HG03095 (cell line): ENCODE data around the gene NOC3L.

Source experiments
- ATAC-seq: cut with Tn5 transposase; IDR thresholded peaks from one replicate; pipeline ENCODE4 v1.9.1; 2021; ENCODE audit warnings: moderate library complexity; ENCODE audit not compliant: unreplicated experiment

Gene NOC3L

GRCh38 chr10:94307046-94307615, 55.6 kb downstream of the NOC3L start:
- no peak for ATAC-seq

- ATAC-seq, result no peak
These were observed 58.8 kb downstream of the NOC3L start for GRCh38 chr10:94303929-94304328.

- ATAC-seq, result no peak
These were observed 62.7 kb downstream of the NOC3L start for GRCh38 chr10:94300042-94300441.

GRCh38 chr10:94299417-94299816, 63.3 kb downstream of the NOC3L start:
- no peak for ATAC-seq

GRCh38 chr10:94294168-94294567, 68.6 kb downstream of the NOC3L start:
- ATAC-seq, result no peak

- ATAC-seq, result no peak
These were observed 69.4 kb downstream of the NOC3L start for GRCh38 chr10:94293354-94293753.

GRCh38 chr10:94292434-94293090, 70.2 kb downstream of the NOC3L start:
- ATAC-seq, result no peak

GRCh38 chr10:94288361-94289101, 74.2 kb downstream of the NOC3L start:
- ATAC-seq, result no peak

- no peak for ATAC-seq
These were observed 75.4 kb downstream of the NOC3L start for GRCh38 chr10:94287336-94287735.

GRCh38 chr10:94286901-94287300, 75.8 kb downstream of the NOC3L start:
- no peak for ATAC-seq

- no peak for ATAC-seq
These were observed 77.5 kb downstream of the NOC3L start for GRCh38 chr10:94285271-94285670.
